Osteocyte (in vitro differentiated cells): Measurements from ENCODE around the gene LGR5. TPM values are rescaled to one million over a fixed set of nuclear protein-coding genes. Genes with fewer than 3 reads are reported as not detected.

ENCODE experiments used
- DNase-seq: peaks from one replicate; pipeline ENCODE4 v3.0.0; 2021; ENCODE audit warnings: mixed read lengths; ENCODE audit not compliant: unreplicated experiment; ENCODE audit errors: extremely low spot score
- H3K27ac Mint-ChIP-seq: one replicate; pipeline ENCODE4 v1.8.0; 2021; ENCODE audit warnings: mild to moderate bottlenecking, mixed read lengths; ENCODE audit not compliant: unreplicated experiment
- H3K27me3 Mint-ChIP-seq: one replicate; pipeline ENCODE4 v1.8.0; 2021; ENCODE audit warnings: mixed read lengths; ENCODE audit not compliant: unreplicated experiment
- H3K36me3 Mint-ChIP-seq: one replicate; pipeline ENCODE4 v1.8.0; 2021; ENCODE audit warnings: mixed read lengths; ENCODE audit not compliant: unreplicated experiment
- H3K4me1 Mint-ChIP-seq: one replicate; pipeline ENCODE4 v1.8.0; 2021; ENCODE audit warnings: mixed read lengths; ENCODE audit not compliant: unreplicated experiment
- H3K4me3 Mint-ChIP-seq: one replicate; pipeline ENCODE4 v1.8.0; 2021; ENCODE audit warnings: mild to moderate bottlenecking, moderate library complexity, mixed read lengths; ENCODE audit not compliant: unreplicated experiment
- H3K9me3 Mint-ChIP-seq: one replicate; pipeline ENCODE4 v1.8.0; 2021; ENCODE audit warnings: mixed read lengths; ENCODE audit not compliant: unreplicated experiment
- CTCF ChIP-seq: fragments of 200-600 bp; sonication (generic); IDR thresholded peaks from 2 replicates; pipeline ENCODE4 v1.5.0; 2021; ENCODE audit warnings: antibody characterized with exemption, mild to moderate bottlenecking, moderate library complexity
- total RNA-seq: library from RNA; stranded (reverse); gene quantifications from 2 replicates; pipeline ENCODE4 v1.2.1, GENCODE V29; 2021

LGR5 gene
- total RNA-seq, 1 donor from 2014 or later = 55.8 TPM

GRCh38 chr12:71432936-71433335 lies 6.7 kb upstream of the LGR5 start:
- H3K36me3 Mint-ChIP-seq = peaks cover 11% of the 10 kb centered on the region
- no peak overlapping the region for H3K27ac Mint-ChIP-seq
- DNase-seq = no peak

GRCh38 chr12:71436696-71437095 lies 2.9 kb upstream of the LGR5 start:
- Mint-ChIP-seq H3K9me3 (peaks cover 24% of the 10 kb centered on the region), H3K36me3 (peaks cover 11% of the 10 kb centered on the region), H3K4me3 (no peak overlapping the region), H3K27ac (no peak overlapping the region), H3K4me1 (peaks cover 30% of the 10 kb centered on the region), H3K27me3 (no peaks in the 10 kb centered on the region)
- no peak for DNase-seq
- TF ChIP-seq CTCF = no peak

More at GRCh38 chr12:71432936-71433335, 6.7 kb upstream of the LGR5 start:
- Mint-ChIP-seq H3K9me3 (peaks cover 24% of the 10 kb centered on the region), H3K27me3 (no peaks in the 10 kb centered on the region), H3K4me3 (no peak overlapping the region), H3K4me1 (peaks cover 29% of the 10 kb centered on the region)
- no peak for TF ChIP-seq CTCF

GRCh38 chr12:71438670-71439361 lies 782 bp upstream of the LGR5 start:
- Mint-ChIP-seq H3K4me1 (peaks cover 45% of the 10 kb centered on the region), H3K9me3 (peaks cover 11% of the 10 kb centered on the region), H3K36me3 (peaks cover 9% of the 10 kb centered on the region), H3K4me3 (peak overlapping the region; percentile 88), H3K27ac (peak overlapping the region; percentile 79), H3K27me3 (no peaks in the 10 kb centered on the region)
- TF ChIP-seq CTCF = no peak
- DNase-seq = no peak

- Mint-ChIP-seq H3K4me3 (peak overlapping the region; percentile 88), H3K36me3 (peaks cover 4% of the 10 kb centered on the region), H3K27me3 (no peaks in the 10 kb centered on the region), H3K4me1 (peaks cover 49% of the 10 kb centered on the region), H3K9me3 (peaks cover 6% of the 10 kb centered on the region), H3K27ac (peak overlapping the region; percentile 79)
- no peak for TF ChIP-seq CTCF
- DNase-seq = no peak
These were observed 311 bp upstream of the LGR5 start for GRCh38 chr12:71439362-71439612.

GRCh38 chr12:71440345-71440762 lies 756 bp downstream of the LGR5 start:
- DNase-seq = no peak
- TF ChIP-seq CTCF = no peak
- H3K27ac Mint-ChIP-seq = peak overlapping the region; percentile 84
- H3K4me1 Mint-ChIP-seq = peaks cover 59% of the 10 kb centered on the region
- H3K36me3 Mint-ChIP-seq = peaks cover 2% of the 10 kb centered on the region
- H3K9me3 Mint-ChIP-seq = peaks cover 1% of the 10 kb centered on the region
- H3K4me3 Mint-ChIP-seq = peak overlapping the region; percentile 88
- H3K27me3 Mint-ChIP-seq = no peaks in the 10 kb centered on the region
